HG03139 (cell line): ENCODE measurements around the gene HDAC4.

Source experiments
- ATAC-seq: cut with Tn5 transposase; IDR thresholded peaks from one replicate; pipeline ENCODE4 v1.9.1; 2021; ENCODE audit not compliant: unreplicated experiment

The HDAC4 gene

DNA sequence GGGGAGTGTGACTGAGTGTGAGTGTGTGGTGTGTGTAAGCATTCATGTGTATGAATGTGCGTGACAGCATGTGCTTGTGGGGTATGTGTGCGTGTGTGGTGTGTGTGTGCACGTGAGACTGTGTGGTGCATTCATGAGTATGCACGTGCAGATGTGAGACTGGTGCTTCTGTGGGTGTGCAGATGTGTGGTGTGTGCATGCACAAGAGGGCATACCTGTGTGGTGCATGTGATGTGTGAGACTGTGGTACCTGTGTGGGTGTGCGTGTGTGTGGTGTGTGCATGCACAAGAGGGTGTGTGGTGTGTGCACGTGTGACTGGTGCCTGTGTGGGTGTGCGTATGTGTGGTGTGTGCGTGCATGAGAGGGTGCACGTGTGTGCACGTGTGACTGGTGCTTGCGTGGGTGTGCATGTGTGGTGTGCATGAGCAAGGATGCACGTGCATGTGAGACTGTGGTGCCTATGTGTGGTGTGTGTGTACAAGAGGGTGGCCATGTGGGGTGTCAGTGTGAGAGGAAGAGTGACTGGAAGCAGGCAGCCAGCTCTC is 339.6 kb downstream of the HDAC4 start:
- ATAC-seq: no peak

DNA sequence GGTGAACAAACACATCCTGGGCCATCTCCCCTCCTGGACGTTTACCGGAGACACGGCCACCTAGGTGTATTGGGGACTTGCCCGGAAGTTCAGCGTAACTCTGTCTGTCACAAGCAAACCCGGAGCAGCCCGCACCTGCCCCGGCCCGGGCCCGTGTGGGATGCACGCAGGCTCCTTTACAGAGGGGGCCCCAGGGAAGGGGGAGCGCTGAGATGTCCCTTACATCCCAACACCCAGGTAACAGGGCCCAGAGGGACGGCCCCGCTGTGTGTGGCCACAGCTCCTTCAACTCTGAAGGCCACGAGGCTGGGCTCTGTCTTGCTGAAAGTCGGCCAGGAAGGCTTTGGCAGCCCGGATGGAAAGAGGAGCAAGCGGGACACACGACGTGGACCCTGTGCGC is 340.1 kb downstream of the HDAC4 start:
- no peak for ATAC-seq

DNA sequence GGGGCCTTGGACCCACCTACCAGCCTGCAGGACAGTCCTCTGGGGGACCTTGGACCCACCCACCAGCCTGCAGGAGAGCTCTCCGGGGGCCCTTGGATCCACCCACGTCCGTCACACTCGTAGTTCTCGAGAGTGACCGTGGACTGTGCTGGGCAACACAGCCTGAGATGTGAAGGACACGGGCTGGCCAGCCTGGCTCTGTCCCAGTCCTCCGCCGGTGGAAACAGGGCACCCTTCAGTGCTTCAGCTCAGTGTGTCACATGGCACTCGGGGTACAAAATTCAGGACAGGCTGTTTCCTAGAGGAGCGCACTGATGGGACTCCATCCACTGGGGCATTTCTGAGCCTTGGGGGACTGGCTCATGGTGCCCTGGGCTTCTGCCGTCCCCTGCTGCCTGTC is 341.0 kb downstream of the HDAC4 start:
- no peak for ATAC-seq

DNA sequence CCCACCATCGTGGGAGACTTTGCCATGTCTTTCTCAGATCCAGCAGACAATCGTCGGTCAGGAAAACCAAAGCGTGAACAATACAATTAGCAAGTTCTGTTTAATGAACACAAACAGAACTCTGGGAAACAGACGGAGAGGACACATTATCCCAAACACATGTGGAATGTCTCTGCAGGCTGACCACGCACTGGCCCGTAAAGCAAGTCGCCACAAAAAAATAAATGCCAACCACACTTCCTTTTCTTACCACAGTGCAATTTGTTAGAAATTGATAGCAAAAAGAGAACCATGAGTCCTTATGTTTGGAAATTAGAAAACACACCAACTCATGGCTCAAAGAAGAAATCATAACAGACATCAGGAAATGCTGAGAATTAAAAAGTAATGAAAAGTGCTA is 342.1 kb downstream of the HDAC4 start:
- no peak for ATAC-seq

DNA sequence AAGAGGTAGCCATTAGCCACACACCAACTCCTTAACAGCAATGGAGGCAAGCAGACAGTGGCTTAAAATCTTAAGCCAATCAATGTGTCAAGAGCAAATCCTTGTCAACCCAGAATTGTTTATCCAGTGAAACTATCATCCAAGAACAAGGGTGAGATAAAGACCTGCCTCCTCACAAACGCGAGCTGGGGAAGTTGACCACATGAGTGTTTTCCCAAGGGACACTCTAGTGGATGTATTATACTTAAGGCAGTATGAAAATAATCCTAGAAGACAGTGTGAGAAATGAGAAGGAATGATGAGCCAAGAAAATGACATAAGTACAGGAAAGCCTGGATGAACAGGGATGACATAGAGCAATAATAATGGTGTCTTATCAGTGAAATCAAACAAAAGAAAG is 343.3 kb downstream of the HDAC4 start:
- no peak for ATAC-seq

DNA sequence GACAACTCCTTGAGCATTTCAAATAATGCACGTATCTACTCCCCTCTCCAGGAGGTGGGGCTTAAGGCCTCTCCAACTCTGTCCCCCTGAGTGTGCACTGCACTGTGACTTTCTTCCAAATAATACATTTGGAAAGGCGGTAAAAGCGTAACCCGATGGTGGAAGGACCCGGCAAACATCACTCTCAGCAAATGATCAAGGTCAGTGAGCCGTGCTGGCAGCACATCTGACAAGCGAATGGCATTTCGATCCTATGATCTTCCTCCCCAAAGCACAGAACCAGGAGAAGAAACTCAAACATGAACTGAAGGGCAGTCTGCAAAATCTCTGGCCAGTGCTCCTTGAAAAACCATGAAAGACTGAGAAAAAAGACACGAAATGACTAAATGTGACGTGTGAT is 344.2 kb downstream of the HDAC4 start:
- no peak for ATAC-seq

DNA sequence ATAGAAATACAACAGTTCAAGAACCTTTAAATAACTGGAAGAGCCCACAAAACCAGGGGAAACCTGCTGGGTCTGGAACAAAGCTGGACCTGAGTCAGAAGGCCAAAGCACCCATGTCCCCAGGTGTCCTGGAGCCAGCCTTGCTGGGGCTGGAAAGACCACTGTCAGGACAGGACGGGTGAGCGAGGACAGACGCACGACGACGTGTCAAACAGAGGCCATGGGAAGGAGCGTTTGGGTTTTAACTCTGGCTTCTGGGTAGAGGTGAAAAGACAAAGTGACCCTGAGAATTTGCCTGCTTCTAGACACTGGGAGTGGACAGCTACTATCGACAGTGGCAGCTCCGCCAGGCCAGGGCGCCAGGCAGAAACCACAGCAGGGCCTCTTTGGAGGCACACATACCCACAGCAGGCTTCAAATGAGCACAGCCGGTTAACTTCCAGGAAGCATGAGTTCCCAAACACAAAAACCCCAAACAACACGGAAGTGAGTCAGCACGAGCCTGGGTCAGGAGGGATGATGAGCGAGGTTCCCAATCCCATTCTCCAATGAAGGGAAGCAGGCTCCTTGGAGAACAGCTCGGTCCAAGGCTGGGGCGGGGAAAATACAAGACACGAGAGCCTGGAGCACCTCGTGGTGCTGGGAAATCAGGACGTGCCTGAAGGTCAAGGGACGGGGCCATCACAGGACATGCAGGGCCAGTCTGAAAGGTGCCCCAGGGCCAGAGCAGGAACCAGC is 344.9 kb downstream of the HDAC4 start:
- no peak for ATAC-seq

DNA sequence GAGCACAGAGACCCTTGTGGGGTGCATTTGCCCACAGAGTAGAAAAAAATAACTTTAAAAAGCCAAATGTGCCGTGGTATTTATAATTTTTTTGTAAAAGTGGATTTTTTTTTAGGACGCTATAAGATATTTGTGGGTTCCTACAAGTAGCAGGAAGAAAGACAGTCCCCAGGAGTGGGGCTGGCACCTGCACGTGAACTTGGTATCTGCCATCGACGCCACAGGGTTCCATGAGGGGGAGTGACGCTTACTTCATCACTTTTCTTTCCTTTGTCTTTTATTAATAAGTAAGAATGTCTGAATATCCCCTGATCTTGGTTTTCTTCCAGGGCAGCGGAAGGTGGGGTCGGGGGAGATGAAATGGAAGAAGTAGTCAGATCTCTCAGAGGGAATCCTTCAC is 345.9 kb downstream of the HDAC4 start:
- no peak for ATAC-seq

DNA sequence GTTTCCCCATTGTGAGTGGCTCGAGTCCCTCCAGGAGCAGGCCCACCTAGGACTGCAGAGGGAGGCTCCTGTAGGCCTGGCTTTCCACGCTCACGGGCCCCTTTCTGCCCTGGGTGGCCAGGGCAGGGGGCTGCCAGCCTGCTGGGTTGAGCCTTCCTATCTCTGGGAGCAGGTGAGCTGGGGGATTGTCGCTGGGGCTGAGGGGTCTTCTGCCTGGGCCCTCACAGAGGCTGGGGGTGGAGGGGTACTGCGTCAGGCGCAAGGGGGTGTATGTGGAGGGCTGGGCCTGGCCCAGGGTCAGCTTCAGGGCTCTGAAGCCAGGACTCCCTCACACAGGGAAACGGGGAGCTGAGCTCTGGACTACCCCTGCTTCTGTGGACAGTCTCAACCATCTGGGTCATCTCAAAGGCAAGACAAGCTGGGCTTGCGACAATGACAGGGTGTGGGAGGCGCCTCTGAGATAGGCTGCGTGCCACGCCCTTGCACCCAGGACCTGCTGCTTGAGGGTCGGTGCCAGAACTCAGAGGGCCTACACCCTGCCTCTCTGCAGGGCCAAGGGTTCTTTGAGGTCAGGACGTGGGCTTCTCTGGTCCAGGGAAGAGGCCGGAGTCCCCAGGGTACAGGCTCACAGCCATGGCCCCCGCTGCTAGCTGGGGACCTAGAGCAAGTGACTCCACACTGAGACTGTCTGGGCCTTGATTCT is 346.9 kb downstream of the HDAC4 start:
- ATAC-seq: no peak

DNA sequence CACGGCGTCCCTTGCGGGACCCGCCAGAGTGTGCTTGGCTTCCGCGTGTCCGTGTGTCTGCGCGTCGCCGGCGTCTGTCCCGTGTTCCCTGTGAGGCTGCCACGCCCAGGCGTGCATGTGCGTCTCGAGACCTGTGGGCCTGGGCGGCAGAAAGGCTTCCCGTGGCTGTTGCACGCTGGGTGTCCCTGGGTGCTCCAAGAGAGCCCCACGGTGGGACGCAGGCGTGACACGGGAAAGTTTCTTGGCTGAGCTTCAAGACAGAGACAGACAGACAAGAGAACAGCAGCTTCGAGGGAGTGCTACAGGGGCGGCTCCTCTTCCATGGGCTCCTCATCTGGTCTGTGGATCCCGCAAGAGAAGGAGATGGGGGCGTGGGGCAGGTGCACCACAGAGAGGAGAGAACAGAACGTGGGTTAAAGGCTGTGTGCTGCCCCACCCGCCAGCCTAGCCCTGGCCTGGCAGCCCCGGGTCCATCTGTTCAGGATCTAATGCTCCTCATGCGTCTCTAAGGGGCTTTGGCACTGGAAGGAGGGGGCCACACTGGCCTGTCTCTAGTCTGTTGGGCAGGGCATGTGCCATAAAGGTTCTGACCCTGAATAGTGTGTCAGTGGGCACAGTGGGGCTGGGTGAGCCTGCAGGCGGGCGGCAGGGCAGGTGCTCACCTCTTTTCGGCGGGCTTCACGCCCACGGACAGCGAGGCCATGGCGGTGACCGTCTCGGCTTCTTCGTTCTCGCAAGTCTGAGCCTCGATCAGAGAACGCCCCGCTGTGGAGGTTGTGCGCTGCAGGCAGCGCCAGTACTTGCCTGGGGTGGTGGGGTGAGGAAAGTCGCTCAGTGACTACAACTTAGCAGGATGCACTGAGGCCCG is 347.8 kb downstream of the HDAC4 start:
- ATAC-seq: no peak

DNA sequence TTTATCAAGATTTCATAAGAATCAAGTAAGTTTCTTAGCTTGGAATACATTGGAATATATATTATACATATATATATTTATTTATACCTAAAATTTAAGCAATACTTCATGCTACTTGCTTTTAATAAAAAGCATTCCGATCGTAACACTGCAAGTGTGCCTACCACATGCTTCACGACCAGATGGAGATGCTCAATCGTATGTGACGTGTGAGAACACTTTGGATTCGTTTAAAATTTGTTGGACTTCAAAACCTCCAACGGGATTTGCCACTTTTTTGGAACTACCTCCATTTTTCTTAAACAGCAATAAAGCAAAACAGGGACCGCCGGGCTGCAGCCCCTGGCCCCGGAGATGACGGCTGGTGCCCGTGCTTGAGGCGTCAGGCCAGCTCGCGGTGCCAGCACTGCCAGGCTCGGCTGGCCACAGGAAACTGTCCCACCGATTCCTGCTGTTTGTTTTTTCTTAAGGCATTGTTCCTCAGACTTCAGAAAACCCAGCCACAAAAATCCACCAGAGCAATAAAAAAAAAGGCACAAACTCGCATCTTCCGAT is 348.9 kb downstream of the HDAC4 start:
- ATAC-seq: no peak

DNA sequence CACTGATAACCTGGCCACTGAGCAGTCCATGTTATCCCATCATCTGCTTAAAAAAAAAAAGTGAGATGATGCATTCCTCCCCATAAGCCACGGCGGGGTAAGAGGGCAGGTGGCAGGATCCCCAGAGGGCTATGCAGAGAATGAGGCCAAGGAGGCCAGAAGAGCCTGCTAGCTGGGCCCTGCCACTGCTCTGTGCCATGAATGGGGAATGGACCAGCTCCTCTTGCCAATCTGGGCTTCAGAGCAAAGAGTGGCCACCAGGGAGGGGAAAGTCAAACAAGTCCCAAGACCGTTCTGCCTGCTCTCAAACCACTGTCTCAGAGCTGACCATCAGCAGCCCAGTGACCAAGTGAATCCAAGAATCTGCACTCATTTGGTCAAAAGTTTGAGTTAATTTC is 350.6 kb downstream of the HDAC4 start:
- ATAC-seq: no peak

DNA sequence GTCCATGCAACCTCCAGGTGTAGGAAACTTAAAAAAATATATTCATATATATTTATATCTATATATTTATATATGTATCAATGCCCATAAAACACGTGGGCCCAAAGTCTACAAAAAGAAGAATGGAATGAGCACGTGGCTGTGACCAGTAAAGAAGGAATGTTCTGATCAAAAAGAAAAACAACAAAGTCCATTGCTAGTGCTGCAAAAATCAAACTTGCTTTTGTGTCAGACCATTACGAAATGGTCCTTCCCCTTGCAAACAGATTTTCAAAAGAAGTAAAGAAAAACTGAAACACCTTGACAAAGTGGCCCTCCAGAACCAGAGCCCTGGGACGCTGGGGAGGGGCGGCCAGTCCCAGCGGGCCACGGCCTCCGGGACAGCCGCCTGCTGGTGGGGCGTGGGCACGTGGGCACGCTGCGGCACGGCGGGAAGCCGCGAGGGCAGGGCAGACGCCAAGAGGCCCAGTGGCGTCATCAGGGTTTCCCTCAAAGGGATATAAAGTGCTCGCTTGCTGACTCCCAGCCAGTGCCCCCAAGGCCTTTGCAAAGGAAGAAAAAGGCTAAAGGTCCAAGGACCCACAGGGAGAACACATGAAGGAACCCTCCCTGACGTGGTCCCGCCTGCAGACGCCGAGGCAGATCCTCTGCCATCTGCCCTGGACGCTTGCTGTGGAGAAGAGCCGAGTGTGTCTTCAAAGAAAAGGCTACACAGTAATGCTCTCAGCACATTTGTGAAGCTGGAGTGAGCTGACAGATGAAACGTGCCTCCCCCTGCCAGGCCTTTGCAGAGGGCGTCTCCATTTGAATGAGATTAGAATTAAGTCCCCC is 351.2 kb downstream of the HDAC4 start:
- no peak for ATAC-seq

DNA sequence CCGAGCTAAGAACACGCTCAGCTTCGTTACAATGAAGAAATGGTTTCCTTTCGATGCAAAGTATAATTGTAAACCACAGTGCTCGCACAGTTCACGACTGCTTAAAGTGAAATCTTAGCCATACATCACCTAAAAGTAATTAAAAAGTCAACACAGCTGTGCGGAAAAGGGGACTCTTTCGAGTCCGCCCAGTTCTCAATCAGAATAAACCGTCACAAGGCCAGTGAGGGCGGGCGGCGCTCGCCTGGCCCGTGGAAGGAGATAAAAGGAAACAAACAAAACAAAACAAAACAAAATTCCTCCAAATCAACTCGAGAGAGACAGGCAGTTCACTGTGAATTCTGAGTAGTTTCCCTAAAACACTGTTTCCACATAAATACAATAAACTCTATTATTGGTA is 352.1 kb downstream of the HDAC4 start:
- ATAC-seq: no peak

DNA sequence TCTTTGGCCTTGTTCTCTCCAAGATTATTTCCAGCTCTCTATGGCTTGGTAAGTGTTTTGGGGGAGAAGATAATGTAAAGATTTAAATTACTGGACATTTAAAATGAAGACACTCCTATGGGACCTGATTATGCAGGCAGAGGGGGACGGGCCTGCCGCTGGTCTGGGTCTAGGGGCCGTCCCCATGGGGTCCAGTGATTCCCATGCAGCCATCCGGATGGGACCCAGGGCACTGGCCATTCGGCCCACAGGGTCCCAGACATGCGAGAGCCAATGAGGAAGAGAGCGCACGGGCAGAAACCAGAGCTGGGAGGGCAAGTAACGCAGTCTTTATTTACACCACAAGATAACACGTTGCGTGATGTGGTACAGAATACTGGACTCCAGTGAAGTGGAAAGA is 353.0 kb downstream of the HDAC4 start:
- ATAC-seq: no peak

DNA sequence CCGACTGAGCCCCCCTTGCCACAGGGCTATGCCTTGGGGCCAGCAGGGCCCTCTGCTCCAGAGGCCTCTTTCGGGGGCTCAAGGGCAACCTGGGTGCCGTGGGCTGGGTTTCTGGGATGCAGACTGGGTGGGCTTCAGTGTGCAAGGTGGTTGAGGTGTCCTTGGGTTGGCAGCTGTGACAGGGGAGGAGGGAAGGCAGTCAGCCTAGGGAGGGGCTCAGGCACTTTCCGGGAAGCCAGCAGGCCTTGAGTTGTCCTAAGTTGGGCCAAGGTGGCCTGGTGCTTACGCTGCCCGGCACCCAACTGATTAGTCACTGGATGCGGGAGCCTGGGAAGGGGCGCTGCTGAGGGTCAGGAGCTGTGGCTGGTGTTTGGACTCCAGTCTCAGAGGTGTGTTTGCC is 353.4 kb downstream of the HDAC4 start:
- no peak for ATAC-seq

DNA sequence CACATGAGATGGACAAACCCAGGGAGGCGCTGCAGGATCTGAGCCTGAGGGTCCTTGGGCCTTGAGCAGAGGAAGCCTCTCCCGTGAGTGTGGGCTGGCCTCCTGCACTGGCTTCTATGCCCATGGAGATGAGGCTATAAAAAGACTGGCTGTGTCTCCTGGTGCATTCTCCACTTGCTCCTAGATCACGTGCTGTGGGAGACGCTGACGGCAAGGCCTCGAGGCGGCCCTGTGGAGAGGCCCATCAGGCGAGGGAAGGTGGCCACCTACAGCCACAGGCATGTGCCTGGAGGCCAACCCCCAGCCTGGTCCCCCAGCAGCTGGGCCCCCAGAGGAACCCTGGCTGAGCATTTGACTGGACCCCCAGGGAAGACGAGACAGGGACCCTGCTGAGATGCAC is 354.0 kb downstream of the HDAC4 start:
- ATAC-seq: no peak

DNA sequence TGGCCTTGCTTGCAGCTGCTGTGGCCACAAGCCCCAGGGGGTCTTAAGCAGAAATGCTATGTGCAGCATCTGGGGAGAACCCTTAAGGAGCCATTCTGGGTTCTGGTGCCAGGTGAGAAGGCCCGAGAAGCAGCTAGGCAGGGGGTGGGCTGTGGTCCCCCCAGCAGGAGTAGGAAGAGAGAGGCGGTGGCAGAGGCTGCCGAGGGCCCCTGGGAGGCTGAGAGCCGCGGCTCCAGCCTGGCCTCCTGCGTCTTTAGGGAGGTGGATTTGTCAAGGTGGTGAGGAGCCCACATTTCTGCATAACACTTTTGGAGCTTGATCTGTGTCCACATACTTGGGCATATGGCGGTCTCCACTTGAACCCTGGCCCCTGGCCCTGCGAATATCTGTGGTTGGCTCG is 356.5 kb downstream of the HDAC4 start:
- no peak for ATAC-seq

DNA sequence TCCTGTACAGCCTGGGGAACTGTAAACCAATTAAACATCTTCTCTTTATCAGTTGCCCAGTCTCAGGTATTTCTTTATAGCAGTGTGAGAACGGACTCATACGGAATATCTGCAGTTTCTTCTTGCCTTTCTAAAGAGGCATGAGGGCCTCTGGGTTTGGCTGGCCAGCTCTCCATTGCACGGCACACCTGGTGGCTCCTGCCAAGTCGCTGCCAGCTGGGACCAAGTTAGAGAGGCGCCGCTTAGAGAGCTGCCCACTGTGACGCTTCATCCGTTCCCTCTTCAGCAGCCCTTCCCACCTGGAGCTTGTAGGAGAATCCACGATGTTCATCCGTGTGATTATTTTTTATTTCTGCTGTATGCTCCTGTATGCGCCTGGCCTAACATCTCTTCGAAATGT is 357.5 kb downstream of the HDAC4 start:
- ATAC-seq: no peak

DNA sequence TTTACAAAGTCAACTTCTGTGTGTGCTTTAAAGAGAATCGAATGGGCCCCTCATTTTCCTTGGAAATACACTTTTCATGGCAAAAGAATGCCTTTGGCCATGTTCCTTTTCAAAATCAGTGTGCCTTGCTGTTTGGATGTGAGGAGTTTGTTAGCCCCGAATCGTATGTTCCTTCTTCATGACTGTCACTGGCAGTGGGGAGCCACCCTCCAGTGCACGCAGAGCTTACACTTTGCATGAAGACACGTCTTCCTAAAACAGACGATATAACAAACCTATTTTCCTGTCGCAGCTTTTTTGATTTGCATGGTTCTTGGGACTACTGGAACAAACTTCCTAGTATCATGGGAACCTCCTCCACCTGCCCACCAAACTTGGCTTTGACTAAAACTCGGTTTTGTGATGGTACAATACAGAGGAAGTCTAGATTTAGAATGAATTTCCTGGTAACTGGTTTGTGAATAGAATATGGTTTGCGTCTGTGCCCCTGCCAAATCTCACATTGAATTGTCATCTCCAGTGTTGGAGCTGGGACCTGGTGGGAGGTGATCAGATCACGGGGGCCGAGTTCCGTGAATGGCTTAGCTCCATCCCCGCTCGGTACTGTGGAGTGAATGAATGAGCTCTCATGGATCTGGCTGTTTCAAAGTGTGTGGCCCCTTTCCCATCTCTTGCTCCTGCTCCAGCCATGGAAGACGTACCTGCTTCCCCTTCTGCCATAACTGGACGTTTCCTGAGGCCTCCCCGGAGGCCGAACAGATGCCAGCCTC is 358.1 kb downstream of the HDAC4 start:
- ATAC-seq: no peak
